Mammary epithelial cell (primary cell): ENCODE measurements around the gene SH2D3A.

Experiments used
- EZH2 ChIP-seq: IDR thresholded peaks from 2 replicates; pipeline ENCODE4 v1.6.1; 2012; ENCODE audit warnings: low read length, inconsistent platforms, borderline replicate concordance
- TF ChIP-seq, protein P1 (sequence below), 2 donors: IDR thresholded peaks in 1 of 2; conservative IDR thresholded peaks in 1 of 2; 2 replicates each; pipeline ENCODE4 v1.5.1; 2011 to 2012; ENCODE audit warnings: inconsistent platforms in 2 of 2, low read length in 2 of 2, mild to moderate bottlenecking in 2 of 2, control low read depth in 1 of 2, low read depth in 1 of 2; ENCODE audit not compliant: insufficient read depth in 1 of 2; ENCODE audit errors: extremely low read depth in 1 of 2

DNA sequence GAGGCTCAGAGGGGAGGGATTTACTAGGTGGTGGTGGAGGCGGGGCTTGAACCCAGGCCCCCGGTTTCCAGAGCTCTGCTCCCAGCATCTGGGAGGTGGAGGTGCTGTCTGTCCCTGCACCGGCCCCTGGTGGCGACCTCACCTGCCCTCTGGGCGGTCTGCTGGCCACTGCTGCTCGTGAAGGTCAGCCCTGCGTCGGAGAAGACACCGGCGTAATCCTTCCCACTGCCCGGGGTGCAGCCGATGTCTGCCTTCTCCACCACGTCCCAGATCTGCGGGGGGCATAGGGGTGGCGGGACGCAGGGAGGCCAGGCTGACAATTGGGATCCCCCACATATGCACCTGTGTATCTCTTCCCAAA is 59.6 kb downstream of the SH2D3A start:
- TF ChIP-seq, protein P1, sequence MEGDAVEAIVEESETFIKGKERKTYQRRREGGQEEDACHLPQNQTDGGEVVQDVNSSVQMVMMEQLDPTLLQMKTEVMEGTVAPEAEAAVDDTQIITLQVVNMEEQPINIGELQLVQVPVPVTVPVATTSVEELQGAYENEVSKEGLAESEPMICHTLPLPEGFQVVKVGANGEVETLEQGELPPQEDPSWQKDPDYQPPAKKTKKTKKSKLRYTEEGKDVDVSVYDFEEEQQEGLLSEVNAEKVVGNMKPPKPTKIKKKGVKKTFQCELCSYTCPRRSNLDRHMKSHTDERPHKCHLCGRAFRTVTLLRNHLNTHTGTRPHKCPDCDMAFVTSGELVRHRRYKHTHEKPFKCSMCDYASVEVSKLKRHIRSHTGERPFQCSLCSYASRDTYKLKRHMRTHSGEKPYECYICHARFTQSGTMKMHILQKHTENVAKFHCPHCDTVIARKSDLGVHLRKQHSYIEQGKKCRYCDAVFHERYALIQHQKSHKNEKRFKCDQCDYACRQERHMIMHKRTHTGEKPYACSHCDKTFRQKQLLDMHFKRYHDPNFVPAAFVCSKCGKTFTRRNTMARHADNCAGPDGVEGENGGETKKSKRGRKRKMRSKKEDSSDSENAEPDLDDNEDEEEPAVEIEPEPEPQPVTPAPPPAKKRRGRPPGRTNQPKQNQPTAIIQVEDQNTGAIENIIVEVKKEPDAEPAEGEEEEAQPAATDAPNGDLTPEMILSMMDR (conservative IDR thresholded peaks at IDR 0.05 in 1 of 2, IDR thresholded peaks at IDR 0.05 in 1 of 2; ENCODE audit: extremely low read depth in 1 of 2, insufficient read depth in 1 of 2, low read depth in 1 of 2, low read length in 2 of 2): no peak
- no peak for TF ChIP-seq EZH2
